Neural cell (in vitro differentiated cells): ENCODE data around the gene TSR3. TPM values are rescaled to one million over a fixed set of nuclear protein-coding genes. Genes with fewer than 3 reads are reported as not detected.

ENCODE experiments used
- H2AFZ ChIP-seq: fragments of 200-600, 300-800 bp; sonication (generic), shearing (Covaris generic); 2 replicates; pipeline ENCODE4 v1.6.0; 2014; ENCODE audit warnings: low read depth, mild to moderate bottlenecking, antibody characterized with exemption, low read length, moderate library complexity
- H3F3A ChIP-seq: fragments of 200-600 bp; shearing (Covaris generic); 2 replicates; pipeline ENCODE4 v1.6.1; 2016; ENCODE audit warnings: mild to moderate bottlenecking, moderate library complexity, mixed read lengths, antibody characterized with exemption, low read length; ENCODE audit not compliant: insufficient read depth, poor library complexity, severe bottlenecking
- H3K27ac ChIP-seq: fragments of 200-600, 300-800 bp; sonication (generic), shearing (Covaris generic); 2 replicates; pipeline ENCODE4 v1.5.1; 2014; ENCODE audit warnings: mild to moderate bottlenecking, low read length, moderate library complexity
- H3K27me3 ChIP-seq: fragments of 300-800, 200-600 bp; sonication (generic), shearing (Covaris generic); 2 replicates; pipeline ENCODE4 v1.6.0; 2014; ENCODE audit warnings: mild to moderate bottlenecking, low read depth, low read length, moderate library complexity; ENCODE audit not compliant: insufficient read depth
- H3K36me3 ChIP-seq: fragments of 300-800, 200-600 bp; sonication (generic), shearing (Covaris generic); 2 replicates; pipeline ENCODE4 v1.5.1; 2014; ENCODE audit warnings: mild to moderate bottlenecking, antibody characterized with exemption, low read length, moderate library complexity; ENCODE audit not compliant: insufficient read depth
- H3K4me2 ChIP-seq: fragments of 300-800, 200-600 bp; sonication (generic), shearing (Covaris generic); 2 replicates; pipeline ENCODE4 v1.6.0; 2014; ENCODE audit warnings: mild to moderate bottlenecking, low read length
- H3K4me3 ChIP-seq: fragments of 300-800, 200-600 bp; sonication (generic), shearing (Covaris generic); 2 replicates; pipeline ENCODE4 v1.5.1; 2014; ENCODE audit warnings: mild to moderate bottlenecking, low read length, moderate library complexity
- H3K79me2 ChIP-seq: fragments of 200-600 bp; shearing (Covaris generic); replicated peaks from 2 replicates; pipeline ENCODE4 v1.6.0; 2014; ENCODE audit warnings: mild to moderate bottlenecking, low read length, moderate library complexity; ENCODE audit not compliant: insufficient read depth
- H3K9ac ChIP-seq: fragments of 300-800, 200-600 bp; sonication (generic), shearing (Covaris generic); 2 replicates; pipeline ENCODE4 v1.6.1; 2016; ENCODE audit warnings: mild to moderate bottlenecking, low read length, mixed read lengths
- H3K9me2 ChIP-seq: fragments of 200-600 bp; shearing (Covaris generic); 2 replicates; pipeline ENCODE4 v1.6.1; 2016; ENCODE audit warnings: mild to moderate bottlenecking, low read length, mixed read lengths; ENCODE audit not compliant: insufficient read depth
- H3K9me3 ChIP-seq: fragments of 200-600, 300-800 bp; sonication (generic), shearing (Covaris generic); 2 replicates; pipeline ENCODE4 v1.6.1; 2016; ENCODE audit warnings: mild to moderate bottlenecking, mixed run types, low read length, moderate library complexity, mixed read lengths
- H4K20me1 ChIP-seq: fragments of 200-600 bp; shearing (Covaris generic); 2 replicates; pipeline ENCODE4 v1.6.1; 2016; ENCODE audit warnings: mild to moderate bottlenecking, mixed run types; ENCODE audit not compliant: insufficient read depth
- CTCF ChIP-seq: fragments of 450-650 bp; IDR thresholded peaks from 2 replicates; pipeline ENCODE4 v1.5.1; 2014; ENCODE audit warnings: antibody characterized with exemption, mild to moderate bottlenecking, moderate library complexity; ENCODE audit not compliant: poor library complexity, severe bottlenecking
- EP300 ChIP-seq: fragments of 450-650 bp; conservative IDR thresholded peaks from 2 replicates; pipeline ENCODE4 v1.6.1; 2014; ENCODE audit warnings: antibody characterized with exemption, mild to moderate bottlenecking, moderate library complexity; ENCODE audit not compliant: poor library complexity, severe bottlenecking
- EZH2 ChIP-seq: fragments of 200-600, 300-800 bp; shearing (Covaris generic), sonication (generic); IDR thresholded peaks from 2 replicates; pipeline ENCODE4 v1.6.1; 2014; ENCODE audit warnings: antibody characterized with exemption, low read length, borderline replicate concordance, mild to moderate bottlenecking; ENCODE audit not compliant: insufficient read depth, poor library complexity, severe bottlenecking
- MXI1 ChIP-seq: fragments of 450-650 bp; conservative IDR thresholded peaks from 2 replicates; pipeline ENCODE4 v1.6.1; 2014; ENCODE audit warnings: antibody characterized with exemption, mild to moderate bottlenecking; ENCODE audit not compliant: poor library complexity, severe bottlenecking
- POLR2AphosphoS5 ChIP-seq: IDR thresholded peaks from 2 replicates; pipeline ENCODE4 v1.6.1; 2012
- RAD21 ChIP-seq: fragments of 450-650 bp; conservative IDR thresholded peaks from 2 replicates; pipeline ENCODE4 v1.6.1; 2014; ENCODE audit warnings: antibody characterized with exemption, mild to moderate bottlenecking, moderate library complexity
- REST ChIP-seq: IDR thresholded peaks from 2 replicates; pipeline ENCODE4 v1.6.1; 2012; ENCODE audit warnings: borderline replicate concordance
- SMC3 ChIP-seq: fragments of 450-650 bp; conservative IDR thresholded peaks from 2 replicates; pipeline ENCODE4 v1.6.1; 2014; ENCODE audit warnings: antibody characterized with exemption, mild to moderate bottlenecking, moderate library complexity; ENCODE audit not compliant: poor library complexity
- TAF1 ChIP-seq: IDR thresholded peaks from 2 replicates; pipeline ENCODE4 v1.6.1; 2012; ENCODE audit warnings: low read depth
- polyA plus RNA-seq: library from polyadenylated mRNA; depleted of rRNA; stranded (reverse); fragments of >200 nt; gene quantifications from 2 replicates; pipeline ENCODE4 v1.2.3, GENCODE V29; 2014

TSR3 gene
- polyA plus RNA-seq, 1 donor from 2014 or later, result 102 TPM

- no peak overlapping the region for H3K4me2 ChIP-seq
- H4K20me1 ChIP-seq, result no peaks in the 10 kb centered on the region
- TF ChIP-seq EP300 (no peak), MXI1 (no peak), TAF1 (no peak), EZH2 (no peak), RAD21 (no peak), POLR2AphosphoS5 (no peak), CTCF (no peak), REST (no peak), SMC3 (no peak)
- no peaks in the 10 kb centered on the region for H3K79me2 ChIP-seq
- no peak overlapping the region for H3K27ac ChIP-seq
- H3F3A ChIP-seq, result no peaks in the 10 kb centered on the region
- H2AFZ ChIP-seq, result no peak overlapping the region
- H3K4me3 ChIP-seq, result no peak overlapping the region
- no peaks in the 10 kb centered on the region for H3K9me3 ChIP-seq
- no peaks in the 10 kb centered on the region for H3K27me3 ChIP-seq
- H3K9me2 ChIP-seq, result no peaks in the 10 kb centered on the region
- no peaks in the 10 kb centered on the region for H3K36me3 ChIP-seq
- no peak overlapping the region for H3K9ac ChIP-seq
Observed at GRCh38 chr16:1378087-1378803, 26.6 kb upstream of the TSR3 start.

GRCh38 chr16:1377406-1378010 is 25.8 kb upstream of the TSR3 start:
- H3K9ac ChIP-seq, result no peak overlapping the region
- no peaks in the 10 kb centered on the region for H3K36me3 ChIP-seq
- no peak overlapping the region for H2AFZ ChIP-seq
- no peak overlapping the region for H3K4me2 ChIP-seq
- no peaks in the 10 kb centered on the region for H3K9me3 ChIP-seq
- H3F3A ChIP-seq, result no peaks in the 10 kb centered on the region
- H3K27ac ChIP-seq, result no peak overlapping the region
- no peaks in the 10 kb centered on the region for H4K20me1 ChIP-seq
- H3K9me2 ChIP-seq, result no peaks in the 10 kb centered on the region
- H3K27me3 ChIP-seq, result no peaks in the 10 kb centered on the region
- no peaks in the 10 kb centered on the region for H3K79me2 ChIP-seq
- no peak overlapping the region for H3K4me3 ChIP-seq
- TF ChIP-seq EP300 (no peak), EZH2 (no peak)
